Measurements from ENCODE around the gene CNTNAP5. TPM values are rescaled to one million over a fixed set of nuclear protein-coding genes. Genes with fewer than 3 reads are reported as not detected.

Gene CNTNAP5
- total and polyA plus RNA-seq, 2 of the 4 experiments (the other 2 are of a cell fraction): not detected

GRCh38 chr2:124281541-124281940 is 256.5 kb downstream of the CNTNAP5 start:
- Histone ChIP-seq H3K27ac (ENCODE audit: insufficient read depth, low read length) (no peak overlapping the region), H4K20me1 (ENCODE audit: insufficient read depth, low read length) (no peaks in the 10 kb centered on the region), H3K4me3 (ENCODE audit: insufficient read depth, low read depth, low read length) (no peak overlapping the region), H2BK120ac (ENCODE audit: low read depth, low read length) (no peak overlapping the region), H2AFZ (replicated peaks; ENCODE audit: low read length, poor library complexity) (no peak overlapping the region), H3K9me3 (ENCODE audit: control insufficient read depth, insufficient read depth, low read length) (peaks cover 13% of the 10 kb centered on the region), H2AK9ac (replicated peaks; ENCODE audit: low read depth, low read length, poor library complexity) (no peak overlapping the region), H3K4me2 (ENCODE audit: low read depth, low read length) (no peak overlapping the region), H2BK15ac (ENCODE audit: low read depth, low read length) (no peak overlapping the region), H3K56ac (ENCODE audit: extremely low read depth, insufficient read depth, low read length) (no peak overlapping the region), H4K91ac (ENCODE audit: insufficient read depth, low read depth, low read length) (no peak overlapping the region), H3K79me1 (ENCODE audit: low read depth in 1 of 2, low read length in 2 of 2) (no peaks in the 10 kb centered on the region), H4K8ac (ENCODE audit: low read depth in 2 of 2, low read length in 2 of 2) (no peak overlapping the region), H3K9ac (ENCODE audit: low read depth, low read length) (no peak overlapping the region), H2AK5ac (ENCODE audit: low read depth, low read length) (no peak overlapping the region), H3K23ac (ENCODE audit: low read depth, low read length) (no peak overlapping the region), H3K36me3 (ENCODE audit: control insufficient read depth, insufficient read depth, low read length) (no peaks in the 10 kb centered on the region), H3K9me1 (ENCODE audit: insufficient read depth, low read length) (no peaks in the 10 kb centered on the region), H3K18ac (ENCODE audit: low read depth, low read length) (no peak overlapping the region), H3K4ac (ENCODE audit: low read depth, low read length) (no peak overlapping the region), H3K14ac (replicated peaks; ENCODE audit: low read depth, low read length) (no peak overlapping the region), H4K5ac (ENCODE audit: low read depth, low read length) (no peak overlapping the region), H3K4me1 (ENCODE audit: control insufficient read depth, insufficient read depth, low read length) (no peaks in the 10 kb centered on the region), H2BK5ac (ENCODE audit: low read depth, low read length, poor library complexity, severe bottlenecking) (no peak overlapping the region), H2BK20ac (ENCODE audit: low read depth, low read length) (no peak overlapping the region), H3K27me3 (ENCODE audit: control insufficient read depth, insufficient read depth, low read length) (no peaks in the 10 kb centered on the region)
- no peak for DNase-seq
- POLR2A ChIA-PET (ENCODE audit: unreplicated experiment): no interaction called here
- intact Hi-C loops (cut with micrococcal nuclease): no loop called here
- dilution Hi-C loops (cut with HindIII; ENCODE audit: low sequenced_read_pairs, unreplicated experiment): no loop called here
- TF ChIP-seq MXI1 (IDR thresholded peaks at IDR 0.05; ENCODE audit: borderline replicate concordance, low read depth, low read length) (no peak), POLR2A (IDR thresholded peaks at IDR 0.05; ENCODE audit: low read depth, low read length) (no peak), RFX5 (IDR thresholded peaks at IDR 0.05; ENCODE audit: low read depth, low read length) (no peak), FOS (IDR thresholded peaks at IDR 0.05; ENCODE audit: low read depth, low read length) (no peak), NFE2L2 (IDR thresholded peaks at IDR 0.05; ENCODE audit: low read depth, low read length) (no peak), MAFK (IDR thresholded peaks at IDR 0.05; ENCODE audit: low read depth, low read length) (no peak), USF2 (IDR thresholded peaks at IDR 0.05; ENCODE audit: low read depth, low read length) (no peak), SMC3 (IDR thresholded peaks at IDR 0.05; ENCODE audit: low read depth, low read length) (no peak), CHD1 (IDR thresholded peaks at IDR 0.05; ENCODE audit: low read depth, low read length) (no peak), RAD21 (IDR thresholded peaks at IDR 0.05; ENCODE audit: low read length) (no peak), CEBPB (IDR thresholded peaks at IDR 0.05; ENCODE audit: low read depth, low read length) (no peak), BHLHE40 (IDR thresholded peaks at IDR 0.05; ENCODE audit: low read depth, low read length) (no peak)
- TF ChIP-seq, protein P1, sequence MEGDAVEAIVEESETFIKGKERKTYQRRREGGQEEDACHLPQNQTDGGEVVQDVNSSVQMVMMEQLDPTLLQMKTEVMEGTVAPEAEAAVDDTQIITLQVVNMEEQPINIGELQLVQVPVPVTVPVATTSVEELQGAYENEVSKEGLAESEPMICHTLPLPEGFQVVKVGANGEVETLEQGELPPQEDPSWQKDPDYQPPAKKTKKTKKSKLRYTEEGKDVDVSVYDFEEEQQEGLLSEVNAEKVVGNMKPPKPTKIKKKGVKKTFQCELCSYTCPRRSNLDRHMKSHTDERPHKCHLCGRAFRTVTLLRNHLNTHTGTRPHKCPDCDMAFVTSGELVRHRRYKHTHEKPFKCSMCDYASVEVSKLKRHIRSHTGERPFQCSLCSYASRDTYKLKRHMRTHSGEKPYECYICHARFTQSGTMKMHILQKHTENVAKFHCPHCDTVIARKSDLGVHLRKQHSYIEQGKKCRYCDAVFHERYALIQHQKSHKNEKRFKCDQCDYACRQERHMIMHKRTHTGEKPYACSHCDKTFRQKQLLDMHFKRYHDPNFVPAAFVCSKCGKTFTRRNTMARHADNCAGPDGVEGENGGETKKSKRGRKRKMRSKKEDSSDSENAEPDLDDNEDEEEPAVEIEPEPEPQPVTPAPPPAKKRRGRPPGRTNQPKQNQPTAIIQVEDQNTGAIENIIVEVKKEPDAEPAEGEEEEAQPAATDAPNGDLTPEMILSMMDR (conservative IDR thresholded peaks at IDR 0.05; ENCODE audit: low read depth, low read length): no peak
- in situ Hi-C loops (cut with MboI; ENCODE audit: low sequenced_read_pairs): no loop called here
- no peak for ATAC-seq (ENCODE audit: low read depth)
- CTCF ChIA-PET: no interaction called here
- BruUV-seq (replicated peaks): no TSS peak
- WGBS, 2 experiments (ENCODE audit: extremely low coverage in 2 of 2, insufficient read length in 1 of 2): 45% methylated on average over 3 of the region's 10 CpGs; no CpG with 5 or more reads in 1 of the 2 experiments

Data from IMR-90 (cell line).